GF-D8 (cell line): ENCODE results near the gene STOM.
"Not testable (repeated sequence)": the region's sequence is repeated elsewhere in the genome, so short reads cannot be mapped to it uniquely, and the experiment has no call there.

Source experiments
- DNase-seq: peaks from one replicate; lab custom pipeline; 2025; lab: John Stamatoyannopoulos, UW

STOM gene

DNA sequence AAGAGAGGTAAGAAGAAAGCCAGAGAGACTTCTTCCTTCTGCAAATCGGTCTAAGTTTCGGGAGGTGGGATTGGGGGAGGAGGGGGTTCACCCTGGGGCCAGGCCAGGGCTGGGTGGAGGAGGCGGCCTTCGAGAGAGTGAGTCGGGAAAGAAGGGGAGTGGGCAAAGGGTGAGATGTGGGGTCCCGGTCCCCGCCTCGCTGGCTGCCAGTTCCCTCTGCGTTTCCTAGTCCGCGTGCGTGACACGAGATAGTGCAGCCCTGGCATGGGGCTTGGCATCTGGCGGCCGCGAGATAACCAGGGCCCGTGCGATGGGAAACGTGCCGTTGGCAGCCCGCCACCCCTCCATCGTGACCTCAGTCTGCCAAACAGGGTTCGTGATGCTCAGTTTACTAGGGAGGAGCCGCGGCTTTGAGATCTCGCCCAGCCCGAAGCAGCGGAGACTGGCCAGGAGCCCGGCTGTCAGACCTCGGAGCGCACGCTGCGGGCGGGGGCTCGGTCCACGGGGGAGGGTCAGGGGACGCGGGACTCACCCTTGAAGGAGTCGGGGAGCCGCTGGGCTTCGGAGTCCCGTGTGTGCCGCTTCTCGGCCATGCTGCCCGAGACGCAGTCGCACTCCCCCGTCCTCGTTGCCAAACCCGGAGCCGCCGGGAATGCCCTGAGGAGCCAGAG lies at the start of gene STOM:
TSS of gene STOM (minus strand) at position 656 of the 671 bp plus-strand sequence. CDS start at position 593, 63 bp downstream.
- peak; percentile 44 for DNase-seq

DNA sequence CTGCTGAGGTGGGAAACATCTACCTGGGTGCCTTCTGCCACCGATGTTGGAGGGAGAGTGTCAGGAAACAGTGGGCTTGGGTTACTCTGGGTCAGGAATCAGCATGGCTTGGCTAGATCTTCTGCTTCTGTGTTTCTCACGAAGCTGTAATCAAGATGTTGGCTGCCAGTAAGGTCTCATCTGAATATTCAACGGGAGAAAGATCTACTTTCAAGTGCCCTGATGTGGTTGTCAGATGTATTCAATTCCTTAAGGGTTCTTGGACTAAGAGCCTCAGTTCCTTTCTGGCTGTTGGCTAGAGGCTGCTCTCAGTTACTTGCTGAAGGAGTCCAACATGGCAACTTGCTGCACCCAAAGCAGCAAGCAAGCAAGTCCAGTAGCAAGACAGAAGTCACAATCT lies 41.9 kb upstream of the STOM start:
- DNase-seq, result no peak

DNA sequence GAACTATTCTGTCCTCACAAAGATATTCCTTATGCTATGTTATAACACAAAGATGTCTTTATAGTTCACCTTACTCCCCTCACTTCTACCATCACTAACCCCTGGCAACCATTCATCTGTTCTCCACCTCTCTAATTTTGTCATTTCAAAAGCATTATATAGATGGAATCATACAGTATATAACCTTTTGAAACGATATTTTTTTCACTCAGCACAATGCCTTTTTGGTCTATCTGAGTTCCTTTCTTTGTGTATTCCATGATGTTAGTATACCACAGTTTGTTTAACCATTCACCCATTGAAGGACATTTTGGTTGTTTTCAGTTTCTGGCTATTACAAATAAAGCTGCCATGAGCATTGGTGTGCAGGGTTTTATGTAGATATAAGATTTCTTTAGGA lies 35.8 kb upstream of the STOM start:
- no peak for DNase-seq

DNA sequence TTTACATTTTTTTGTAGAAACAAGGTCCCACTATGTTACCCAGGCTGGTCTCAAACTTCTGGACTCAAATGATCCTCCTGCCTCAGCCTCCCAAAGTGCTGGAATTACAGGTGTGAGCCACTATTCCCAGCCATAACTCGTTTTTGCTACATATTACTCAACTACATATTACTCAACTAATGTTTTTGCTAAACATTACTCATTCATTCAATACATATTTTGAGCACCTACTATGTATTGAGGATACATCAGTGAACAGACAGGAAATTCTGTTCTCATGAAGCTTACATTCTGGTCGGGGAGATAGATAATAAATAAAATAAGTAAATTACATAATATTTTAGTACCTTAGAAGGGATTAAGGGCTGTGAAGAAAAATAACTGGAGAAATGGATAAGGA lies 34.9 kb upstream of the STOM start:
- DNase-seq, result no peak

- DNase-seq, result peak; percentile 68
Measured at GRCh38 chr9:121399883-121400607, 30.0 kb upstream of the STOM start.

DNA sequence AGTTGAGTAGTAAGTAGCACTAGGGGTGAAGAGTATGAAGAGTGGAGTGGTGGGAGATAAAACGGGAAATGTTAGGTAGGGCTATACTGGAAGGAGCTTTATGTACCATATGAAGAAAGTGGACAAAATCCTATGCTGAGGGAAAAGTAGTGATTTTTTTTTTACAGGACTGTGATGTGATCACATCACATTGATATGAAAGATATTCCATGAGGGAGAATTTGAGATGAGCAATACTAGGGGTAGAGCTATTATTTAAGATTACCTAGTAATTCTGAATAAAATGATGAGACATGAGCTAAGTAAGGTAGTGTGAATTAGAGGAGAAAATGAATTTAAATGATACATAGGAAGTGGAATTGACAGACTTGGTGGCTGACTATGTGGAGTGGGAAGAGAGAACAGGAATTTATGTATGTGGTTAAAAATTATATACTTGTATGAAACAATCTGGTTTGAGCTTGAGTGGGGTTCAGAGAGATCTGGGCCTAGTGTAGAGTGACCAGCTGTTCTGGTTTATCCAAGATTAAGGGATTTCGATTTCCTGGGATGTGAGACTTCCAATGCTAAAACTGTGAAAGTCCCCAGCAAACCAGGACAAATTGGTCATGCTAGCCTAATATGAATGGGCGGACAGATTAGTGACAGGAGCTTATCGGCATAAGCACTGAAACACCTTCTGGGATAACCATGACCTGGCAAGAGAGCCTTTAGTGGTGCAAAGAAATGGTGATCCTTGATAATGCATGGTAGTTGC lies 29.3 kb upstream of the STOM start:
- no peak for DNase-seq

GRCh38 chr9:121398374-121398773 lies 28.3 kb upstream of the STOM start:
- peak; percentile 62 for DNase-seq

GRCh38 chr9:121397277-121397676 lies 27.2 kb upstream of the STOM start:
- not testable (repeated sequence) for DNase-seq

DNA sequence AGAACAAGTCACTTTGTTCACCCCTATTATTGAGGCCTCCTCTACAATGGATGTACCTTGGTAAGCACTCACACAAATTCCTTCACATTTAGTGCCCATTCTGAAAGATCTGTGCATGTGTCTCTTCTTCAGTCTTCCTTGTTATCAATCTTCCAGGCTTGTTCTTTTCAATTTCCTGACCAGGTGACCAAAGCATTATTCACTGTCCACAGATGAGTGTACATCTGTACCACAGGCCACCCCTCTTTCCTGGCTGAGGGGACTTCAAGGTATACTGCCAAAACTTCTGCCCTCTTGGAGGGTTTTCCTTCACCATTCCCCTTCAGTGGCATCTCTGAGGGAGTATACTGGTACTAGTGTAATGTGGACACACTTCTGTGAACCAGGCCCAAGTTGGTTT lies 25.5 kb upstream of the STOM start:
- DNase-seq, result no peak

GRCh38 chr9:121394292-121394691 lies 24.2 kb upstream of the STOM start:
- DNase-seq, result peak; percentile 54

GRCh38 chr9:121393318-121393717 lies 23.3 kb upstream of the STOM start:
- peak; percentile 75 for DNase-seq

- DNase-seq, result no peak
Measured at GRCh38 chr9:121390372-121390771, 20.3 kb upstream of the STOM start.

DNA sequence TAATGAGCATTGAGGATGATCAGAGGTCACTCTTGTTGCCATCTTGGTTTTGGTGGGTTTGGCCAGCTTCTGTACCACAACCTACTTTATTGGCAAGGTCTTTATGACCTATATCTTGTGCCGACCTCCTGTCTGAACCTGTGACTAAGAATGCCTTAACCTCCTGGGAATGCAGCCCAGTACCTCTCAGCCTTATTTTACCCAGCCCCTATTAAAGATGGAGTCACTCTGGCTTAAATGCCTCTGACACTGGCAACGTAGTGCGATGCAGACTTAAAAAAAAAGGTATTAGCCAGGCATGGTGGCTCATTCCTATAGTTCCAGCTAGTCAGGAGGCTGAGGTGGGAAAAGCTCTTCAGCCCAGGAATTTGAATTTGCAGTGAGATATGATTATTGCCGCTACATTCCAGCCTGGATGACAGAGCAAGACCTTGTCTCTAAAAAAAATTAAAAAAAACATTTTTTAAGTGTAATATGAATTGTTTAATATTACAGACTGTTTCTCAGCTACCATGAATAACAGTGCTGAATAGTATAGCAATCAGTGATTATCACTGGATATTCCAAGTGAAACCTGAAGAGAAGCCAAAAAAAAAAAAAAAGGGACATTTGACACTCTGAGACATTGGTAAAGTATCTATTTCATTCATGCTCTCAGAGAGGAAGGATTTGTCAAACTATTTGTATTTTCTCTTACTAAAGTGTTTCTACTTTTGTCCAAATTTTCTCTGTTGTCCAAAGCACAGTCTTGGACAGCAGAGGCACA lies 18.3 kb upstream of the STOM start:
- no peak for DNase-seq

DNA sequence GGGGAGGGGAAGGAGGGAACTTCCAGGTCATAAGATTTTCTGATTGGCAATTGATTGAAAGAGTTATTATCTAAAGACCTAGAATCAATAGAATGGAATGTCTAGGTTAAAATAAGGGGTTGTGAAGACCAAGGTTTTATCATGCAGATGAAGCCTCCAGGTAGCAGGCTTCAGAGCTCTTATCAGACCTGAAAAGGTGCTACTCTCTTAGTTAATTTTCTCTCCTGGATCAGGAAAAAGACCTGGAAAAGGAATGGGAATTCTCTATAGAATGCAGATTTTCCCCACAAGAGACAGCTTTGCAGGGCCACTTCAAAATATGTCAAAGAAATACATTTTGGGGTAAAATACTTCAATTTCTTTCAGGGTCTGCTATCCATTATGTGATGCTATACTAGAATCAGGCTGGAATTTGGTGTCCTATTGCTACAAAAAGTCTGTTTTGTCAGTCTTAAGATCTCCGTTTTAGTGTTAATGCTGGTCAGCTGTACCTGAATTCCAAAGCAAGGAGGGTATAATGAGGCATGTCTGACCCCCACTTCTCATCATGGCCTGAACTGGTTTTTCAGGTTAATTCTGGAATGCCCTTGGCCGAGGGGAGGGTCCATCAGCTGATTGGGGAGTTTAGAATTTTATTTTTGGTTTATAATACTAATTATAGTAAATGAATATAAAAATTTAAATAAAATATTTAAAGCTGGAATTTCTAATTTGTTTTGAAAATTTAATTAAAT lies 16.6 kb upstream of the STOM start:
- DNase-seq, result no peak

DNA sequence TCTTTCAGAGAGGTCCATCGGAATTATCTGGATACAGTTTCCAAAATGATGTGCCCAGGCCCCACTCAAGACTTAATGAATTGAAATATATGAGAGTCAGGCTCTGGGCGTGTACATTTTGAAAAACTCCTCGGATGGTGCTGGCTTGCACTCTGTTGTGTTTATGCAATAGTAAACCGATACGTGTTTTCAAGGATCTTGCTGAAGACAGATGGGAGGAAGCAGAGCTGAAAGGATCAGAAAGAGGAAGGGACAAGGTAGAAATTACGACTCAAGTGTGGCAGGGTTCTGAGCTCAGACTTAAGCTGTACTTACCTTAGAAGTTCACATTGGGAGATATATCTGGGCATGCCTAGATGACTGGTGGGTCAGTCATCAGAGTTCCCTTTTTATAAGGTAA lies 13.7 kb upstream of the STOM start:
- no peak for DNase-seq

GRCh38 chr9:121380846-121381245 lies 10.8 kb upstream of the STOM start:
- no peak for DNase-seq

DNA sequence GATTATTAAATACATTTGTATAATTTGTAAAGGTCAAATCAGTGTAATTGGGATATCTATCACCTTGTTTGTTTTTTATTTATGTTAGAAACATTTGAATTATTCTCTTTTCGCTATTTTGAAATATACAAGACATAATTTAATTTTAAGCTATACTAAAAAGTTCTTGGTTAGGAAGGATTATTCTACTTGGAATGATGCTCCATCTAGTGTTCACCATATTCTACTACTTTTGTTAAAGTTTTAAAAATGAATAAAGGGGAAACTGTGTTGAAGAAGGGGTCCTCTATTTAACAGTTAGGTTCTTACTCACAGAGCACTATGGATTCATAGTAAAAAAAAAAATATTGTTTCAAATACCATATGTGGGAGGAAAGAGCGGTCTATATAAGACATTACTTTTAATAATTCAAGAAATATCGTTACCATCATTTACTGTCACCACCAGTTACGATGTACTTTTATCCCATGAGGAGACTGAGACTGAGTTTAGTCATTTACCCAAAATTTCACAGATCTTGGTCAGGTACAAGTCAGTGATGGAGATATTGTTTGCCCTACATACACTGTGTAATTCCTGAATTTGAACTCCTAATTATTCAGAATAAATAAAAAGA lies 6.3 kb upstream of the STOM start:
- DNase-seq, result no peak

- DNase-seq, result no peak
Measured at GRCh38 chr9:121373011-121373729, 3.1 kb upstream of the STOM start.

- DNase-seq, result no peak
Measured at GRCh38 chr9:121372239-121373010, 2.4 kb upstream of the STOM start.
